Liver (tissue), 9 donors: Measurements from ENCODE around the gene NUDT14. TPM values are rescaled to one million over a fixed set of nuclear protein-coding genes. Genes with fewer than 3 reads are reported as not detected.

Source experiments
- DNase-seq: peaks from one replicate; pipeline ENCODE4 v3.0.0-alpha.2; 2017; ENCODE audit warnings: low spot score
- H3K27ac ChIP-seq, 2 donors: one replicate each; pipeline ENCODE4 v1.7.0; 2013; ENCODE audit warnings: inconsistent platforms in 2 of 2, low read length in 2 of 2, control low read depth in 1 of 2, low read depth in 1 of 2, mild to moderate bottlenecking in 1 of 2
- H3K27me3 ChIP-seq, 4 donors: one replicate each; pipeline versions ENCODE4 v1.6.1 to v1.7.0; 2013; ENCODE audit warnings: low read length in 3 of 4, inconsistent platforms in 1 of 4, mild to moderate bottlenecking in 1 of 4, moderate library complexity in 1 of 4; ENCODE audit not compliant: control insufficient read depth in 4 of 4, insufficient read depth in 4 of 4
- H3K36me3 ChIP-seq, 4 donors: one replicate each; pipeline versions ENCODE4 v1.6.1 to v1.7.0; 2013; ENCODE audit warnings: low read length in 3 of 4, mild to moderate bottlenecking in 3 of 4, low read depth in 1 of 4, moderate library complexity in 1 of 4; ENCODE audit not compliant: control insufficient read depth in 4 of 4, insufficient read depth in 3 of 4
- H3K4me1 ChIP-seq, 4 donors: one replicate each; pipeline versions ENCODE4 v1.6.1 to v1.7.0; 2013; ENCODE audit warnings: low read length in 3 of 4, mild to moderate bottlenecking in 3 of 4, moderate library complexity in 1 of 4; ENCODE audit not compliant: control insufficient read depth in 4 of 4, insufficient read depth in 4 of 4
- H3K4me3 ChIP-seq, 3 donors: one replicate each; pipeline versions ENCODE4 v1.6.1 to v1.7.0; 2013; ENCODE audit warnings: low read length in 3 of 3, control low read depth in 1 of 3, low read depth in 1 of 3, mild to moderate bottlenecking in 1 of 3
- H3K9ac ChIP-seq, 2 donors: one replicate each; pipeline ENCODE4 v1.7.0; 2013; ENCODE audit warnings: low read length in 2 of 2, mild to moderate bottlenecking in 2 of 2, moderate library complexity in 2 of 2, control low read depth in 1 of 2, low read depth in 1 of 2
- H3K9me3 ChIP-seq, 4 donors: one replicate each; pipeline versions ENCODE4 v1.6.1 to v1.7.0; 2013; ENCODE audit warnings: low read length in 3 of 4; ENCODE audit not compliant: control insufficient read depth in 4 of 4
- EGR1 ChIP-seq, 2 donors: IDR thresholded peaks; 2 replicates each; pipeline ENCODE4 v1.6.1; 2016 to 2018; ENCODE audit warnings: antibody characterized with exemption in 2 of 2, low read depth in 2 of 2
- GABPA ChIP-seq, 2 donors: IDR thresholded peaks in 1 of 2; conservative IDR thresholded peaks in 1 of 2; 2 replicates each; pipeline ENCODE4 v1.6.1; 2016; ENCODE audit warnings: antibody characterized with exemption in 2 of 2, mild to moderate bottlenecking in 1 of 2, moderate library complexity in 1 of 2
- HNF4A ChIP-seq, 2 donors: conservative IDR thresholded peaks; 2 replicates each; pipeline ENCODE4 v1.6.1; 2016; ENCODE audit warnings: antibody characterized with exemption in 2 of 2, mild to moderate bottlenecking in 2 of 2
- RAD21 ChIP-seq, 2 donors: IDR thresholded peaks; 2 replicates each; pipeline ENCODE4 v1.6.1; 2016; ENCODE audit warnings: antibody characterized with exemption in 2 of 2, mild to moderate bottlenecking in 2 of 2
- TAF1 ChIP-seq: conservative IDR thresholded peaks from 2 replicates; pipeline ENCODE4 v1.6.1; 2016; ENCODE audit warnings: antibody characterized with exemption, mild to moderate bottlenecking
- YY1 ChIP-seq: IDR thresholded peaks from 2 replicates; pipeline ENCODE4 v1.6.1; 2016; ENCODE audit warnings: antibody characterized with exemption, mild to moderate bottlenecking
- WGBS: extraction: QIAGEN DNeasy Blood & Tissue Kit; methylation state at CpG from one replicate; pipeline ENCODE4 v1.1.7; 2013; 5-methylcytosine and 5-hydroxymethylcytosine counted together
- polyA plus RNA-seq, 2 donors: library from polyadenylated mRNA; stranded (reverse) in 1 of 2; unstranded in 1 of 2; fragments of 200-250 nt in 1 of 2; fragments of >200 nt in 1 of 2; fragmentation: Nextera tagmentation in 1 of 2; extraction: Ambion mirVana in 1 of 2; gene quantifications; one replicate each; pipeline versions ENCODE4 v1.2.1 to v1.2.3, GENCODE V29; 2013 to 2015
- total RNA-seq, 2 donors: library from RNA; depleted of rRNA; stranded (reverse); fragments of >200 nt; gene quantifications; one replicate each; pipeline ENCODE4 v1.2.3, GENCODE V29; 2014
- TF ChIP-seq, protein P1 (sequence below): IDR thresholded peaks from 2 replicates; pipeline ENCODE4 v1.6.1; 2016; ENCODE audit warnings: antibody characterized with exemption, mild to moderate bottlenecking
- TF ChIP-seq, protein P2 (sequence below): IDR thresholded peaks from 2 replicates; pipeline ENCODE4 v1.6.1; 2016; ENCODE audit warnings: antibody characterized with exemption
- TF ChIP-seq, protein P3 (sequence below): IDR thresholded peaks from 2 replicates; pipeline ENCODE4 v1.6.1; 2016; ENCODE audit warnings: antibody characterized with exemption
- donor health status: healthy.
- donor health status: healthy.
- donor health status: healthy.
- donor health status: healthy.
- donor health status: healthy.

NUDT14 gene
- total and polyA plus RNA-seq, 4 donors: 3.8 to 24.2 (median 8.0) TPM

DNA sequence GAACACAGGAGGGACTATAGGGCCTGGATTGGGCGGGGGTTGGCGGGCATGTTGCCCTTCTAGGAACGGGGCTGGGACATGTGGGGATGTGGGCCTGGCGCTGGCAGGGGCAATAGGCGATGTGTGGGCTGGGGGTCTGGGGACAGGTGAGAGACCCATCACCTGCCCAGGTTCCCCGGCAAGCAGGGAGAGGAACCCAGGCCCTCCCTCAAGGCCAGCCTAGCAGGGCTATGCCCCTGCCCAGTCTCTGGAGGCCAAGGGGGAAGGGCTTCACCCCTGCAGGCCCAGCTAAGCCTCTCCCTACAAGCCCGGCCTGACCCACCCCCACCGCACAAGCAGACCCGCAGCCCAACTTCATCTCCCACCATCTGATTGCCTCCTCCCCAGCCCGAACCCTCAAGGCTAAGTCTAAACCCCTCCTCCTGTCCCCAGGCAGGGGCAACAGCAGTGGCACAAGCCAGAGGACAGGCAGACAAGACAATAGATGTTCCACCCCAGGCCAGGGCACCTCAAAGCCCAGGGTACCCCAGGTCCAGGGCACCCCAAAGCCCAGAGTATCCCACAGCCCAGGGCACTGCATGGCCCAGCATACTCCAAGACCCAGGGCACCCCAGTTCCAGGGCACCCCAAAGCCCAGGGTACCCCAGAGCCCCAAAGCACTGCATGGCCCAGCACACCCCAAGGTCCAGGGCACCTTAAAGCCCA lies 19.0 kb downstream of the NUDT14 start (continued):
- TF ChIP-seq, protein P1, sequence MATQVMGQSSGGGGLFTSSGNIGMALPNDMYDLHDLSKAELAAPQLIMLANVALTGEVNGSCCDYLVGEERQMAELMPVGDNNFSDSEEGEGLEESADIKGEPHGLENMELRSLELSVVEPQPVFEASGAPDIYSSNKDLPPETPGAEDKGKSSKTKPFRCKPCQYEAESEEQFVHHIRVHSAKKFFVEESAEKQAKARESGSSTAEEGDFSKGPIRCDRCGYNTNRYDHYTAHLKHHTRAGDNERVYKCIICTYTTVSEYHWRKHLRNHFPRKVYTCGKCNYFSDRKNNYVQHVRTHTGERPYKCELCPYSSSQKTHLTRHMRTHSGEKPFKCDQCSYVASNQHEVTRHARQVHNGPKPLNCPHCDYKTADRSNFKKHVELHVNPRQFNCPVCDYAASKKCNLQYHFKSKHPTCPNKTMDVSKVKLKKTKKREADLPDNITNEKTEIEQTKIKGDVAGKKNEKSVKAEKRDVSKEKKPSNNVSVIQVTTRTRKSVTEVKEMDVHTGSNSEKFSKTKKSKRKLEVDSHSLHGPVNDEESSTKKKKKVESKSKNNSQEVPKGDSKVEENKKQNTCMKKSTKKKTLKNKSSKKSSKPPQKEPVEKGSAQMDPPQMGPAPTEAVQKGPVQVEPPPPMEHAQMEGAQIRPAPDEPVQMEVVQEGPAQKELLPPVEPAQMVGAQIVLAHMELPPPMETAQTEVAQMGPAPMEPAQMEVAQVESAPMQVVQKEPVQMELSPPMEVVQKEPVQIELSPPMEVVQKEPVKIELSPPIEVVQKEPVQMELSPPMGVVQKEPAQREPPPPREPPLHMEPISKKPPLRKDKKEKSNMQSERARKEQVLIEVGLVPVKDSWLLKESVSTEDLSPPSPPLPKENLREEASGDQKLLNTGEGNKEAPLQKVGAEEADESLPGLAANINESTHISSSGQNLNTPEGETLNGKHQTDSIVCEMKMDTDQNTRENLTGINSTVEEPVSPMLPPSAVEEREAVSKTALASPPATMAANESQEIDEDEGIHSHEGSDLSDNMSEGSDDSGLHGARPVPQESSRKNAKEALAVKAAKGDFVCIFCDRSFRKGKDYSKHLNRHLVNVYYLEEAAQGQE: no peak
- TF ChIP-seq, protein P2, sequence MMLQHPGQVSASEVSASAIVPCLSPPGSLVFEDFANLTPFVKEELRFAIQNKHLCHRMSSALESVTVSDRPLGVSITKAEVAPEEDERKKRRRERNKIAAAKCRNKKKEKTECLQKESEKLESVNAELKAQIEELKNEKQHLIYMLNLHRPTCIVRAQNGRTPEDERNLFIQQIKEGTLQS: no peak
- TF ChIP-seq TAF1 (no peak), EGR1 (IDR thresholded peaks at IDR 0.05; ENCODE audit: low read depth in 2 of 2) (no peak)

DNA sequence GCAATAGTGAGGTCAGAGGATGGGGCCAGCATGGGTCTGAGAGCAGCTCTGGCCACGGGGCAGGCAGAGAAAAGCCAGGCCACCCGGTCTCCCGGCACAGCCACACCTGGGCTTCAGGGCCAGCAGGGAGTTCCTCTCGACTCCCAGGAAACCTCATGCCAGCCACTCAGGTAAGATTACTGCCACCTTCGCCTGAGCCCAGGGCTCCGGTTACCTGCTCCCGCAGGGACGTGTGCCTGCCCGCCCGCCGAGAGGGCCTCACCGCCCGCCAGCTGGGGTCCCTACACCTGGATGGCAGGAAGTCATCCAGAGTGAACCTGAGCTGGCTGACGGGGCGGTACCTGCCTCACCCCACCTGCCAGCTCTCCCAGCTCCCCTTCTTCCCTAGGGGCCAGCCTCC lies 19.8 kb downstream of the NUDT14 start:
- Histone ChIP-seq H3K4me1 (no peaks in the 10 kb centered on the region), H3K9ac (no peak overlapping the region), H3K27ac (no peak overlapping the region), H3K9me3 (no peaks in the 10 kb centered on the region), H3K4me3 (no peak overlapping the region), H3K27me3 (no peaks in the 10 kb centered on the region), H3K36me3 (no peaks in the 10 kb centered on the region)
- 80% methylated on average over 15 of the region's 15 CpGs for WGBS
- no peak for TF ChIP-seq HNF4A (conservative IDR thresholded peaks at IDR 0.05)
- TF ChIP-seq TAF1: no peak
- TF ChIP-seq, protein P3, sequence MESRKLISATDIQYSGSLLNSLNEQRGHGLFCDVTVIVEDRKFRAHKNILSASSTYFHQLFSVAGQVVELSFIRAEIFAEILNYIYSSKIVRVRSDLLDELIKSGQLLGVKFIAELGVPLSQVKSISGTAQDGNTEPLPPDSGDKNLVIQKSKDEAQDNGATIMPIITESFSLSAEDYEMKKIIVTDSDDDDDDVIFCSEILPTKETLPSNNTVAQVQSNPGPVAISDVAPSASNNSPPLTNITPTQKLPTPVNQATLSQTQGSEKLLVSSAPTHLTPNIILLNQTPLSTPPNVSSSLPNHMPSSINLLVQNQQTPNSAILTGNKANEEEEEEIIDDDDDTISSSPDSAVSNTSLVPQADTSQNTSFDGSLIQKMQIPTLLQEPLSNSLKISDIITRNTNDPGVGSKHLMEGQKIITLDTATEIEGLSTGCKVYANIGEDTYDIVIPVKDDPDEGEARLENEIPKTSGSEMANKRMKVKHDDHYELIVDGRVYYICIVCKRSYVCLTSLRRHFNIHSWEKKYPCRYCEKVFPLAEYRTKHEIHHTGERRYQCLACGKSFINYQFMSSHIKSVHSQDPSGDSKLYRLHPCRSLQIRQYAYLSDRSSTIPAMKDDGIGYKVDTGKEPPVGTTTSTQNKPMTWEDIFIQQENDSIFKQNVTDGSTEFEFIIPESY: no peak
- TF ChIP-seq, protein P1: no peak
- TF ChIP-seq, protein P2: no peak
- TF ChIP-seq GABPA (IDR thresholded peaks at IDR 0.05 in 1 of 2, conservative IDR thresholded peaks at IDR 0.05 in 1 of 2): no peak
- TF ChIP-seq EGR1 (IDR thresholded peaks at IDR 0.05; ENCODE audit: low read depth in 2 of 2): no peak
- no peak for TF ChIP-seq YY1
- no peak for TF ChIP-seq RAD21 (IDR thresholded peaks at IDR 0.05)
- no peak for DNase-seq
